Hematopoietic multipotent progenitor cell treated with erythropoietin and hydrocortisone succinate and interleukin-3 and kit ligand, for 17 days (in vitro differentiated cells): ENCODE data around the gene DNAAF3.

ENCODE experiments used
- DNase-seq: peaks from one replicate; pipeline ENCODE4 v3.0.0-alpha.2; 2015; ENCODE audit warnings: low spot score

Gene DNAAF3

DNA sequence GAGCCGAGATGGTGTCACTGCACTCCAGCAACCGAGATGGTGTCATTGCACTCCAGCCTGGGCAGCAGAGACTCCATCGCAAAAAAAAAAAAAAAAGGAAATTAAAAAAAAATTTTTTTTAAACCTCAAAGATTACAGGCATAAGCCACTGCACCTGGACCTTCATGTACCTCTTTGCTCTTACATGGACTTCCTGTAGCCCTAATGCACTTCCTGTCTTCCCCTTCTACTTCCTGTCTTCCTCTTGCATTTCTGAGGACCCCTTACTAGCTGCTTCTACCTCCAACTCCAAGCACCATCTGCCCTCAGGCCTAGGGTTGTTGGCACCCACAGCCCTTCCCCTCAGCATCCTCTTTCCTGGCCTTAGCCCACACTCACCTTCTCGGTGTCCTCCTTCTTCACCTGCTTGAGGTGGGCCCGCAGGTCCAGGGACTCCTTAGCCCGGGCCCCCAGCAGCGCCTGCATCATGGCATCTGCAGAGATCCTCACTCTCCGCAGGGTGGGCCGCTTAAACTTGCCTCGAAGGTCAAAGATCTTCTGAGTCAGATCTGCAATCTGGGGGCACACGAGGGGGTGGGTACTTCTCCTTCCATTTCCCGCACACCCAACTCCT is 12.7 kb downstream of the DNAAF3 start:
- no peak for DNase-seq

DNA sequence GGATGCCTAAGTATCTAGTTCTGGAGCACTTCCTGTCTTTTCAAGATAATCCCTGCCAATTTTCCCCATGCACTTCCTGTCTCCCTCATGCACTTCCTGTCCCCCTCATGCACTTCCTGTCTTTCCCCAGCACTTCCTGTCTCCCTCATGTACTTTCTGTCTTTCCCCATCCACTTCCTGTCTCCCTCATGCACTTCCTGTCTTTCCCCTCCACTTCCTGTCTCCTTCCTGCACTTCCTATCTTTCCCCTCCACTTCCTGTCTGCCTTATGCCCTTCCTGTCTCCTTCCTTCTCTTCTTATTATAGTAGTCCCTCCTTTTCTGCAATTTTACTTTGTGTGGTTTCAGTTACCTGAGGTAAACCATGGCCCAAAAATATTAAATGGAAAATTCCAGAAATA is 14.4 kb downstream of the DNAAF3 start:
- no peak for DNase-seq

DNA sequence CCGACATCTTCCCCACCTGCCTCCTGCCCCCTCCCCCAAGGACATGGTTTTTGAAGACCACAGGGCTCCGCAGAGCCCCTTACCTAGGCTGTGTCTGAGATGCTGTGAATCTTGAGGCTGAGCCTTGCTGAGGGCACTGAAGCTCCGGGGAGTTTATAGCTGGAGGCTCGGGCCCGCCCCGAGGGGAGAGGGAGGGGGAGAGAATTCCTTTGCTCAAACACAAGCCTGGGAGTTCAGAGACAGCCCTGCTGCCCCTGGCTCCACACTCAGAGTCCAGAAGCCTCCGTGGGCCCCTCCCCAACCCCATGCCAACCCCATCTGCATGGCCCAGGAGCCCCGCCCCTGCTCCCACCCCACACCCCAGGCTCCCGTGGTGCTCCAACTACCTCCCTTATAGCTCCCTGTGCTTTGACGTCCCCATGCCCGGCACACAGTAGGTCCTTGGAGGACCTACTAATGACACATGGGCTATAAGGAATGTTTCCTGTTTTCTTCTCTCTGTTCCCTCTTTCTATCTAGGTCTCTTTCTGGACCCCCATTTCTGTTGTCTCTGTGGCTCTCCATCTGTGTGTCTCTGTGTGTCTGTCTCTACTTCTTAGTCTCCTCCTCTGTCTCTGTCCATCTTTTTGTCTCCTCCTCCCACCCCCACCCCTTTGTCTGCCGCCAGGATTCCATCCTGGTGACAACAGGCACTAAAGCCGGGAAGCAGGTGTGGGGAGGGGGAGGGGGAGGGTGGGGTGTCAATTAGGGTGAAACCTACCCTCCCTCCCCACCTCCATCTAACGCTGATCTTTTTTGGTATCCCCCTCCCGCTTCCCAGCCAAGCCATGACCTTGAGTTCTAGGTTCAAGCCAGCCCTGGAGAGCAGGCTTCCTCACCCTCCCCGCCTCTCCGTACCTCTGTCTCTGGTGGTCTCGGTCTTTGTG is 17.1 kb downstream of the DNAAF3 start, which contains the start of gene TNNT1:
Gene TNNT1, minus strand, starts transcription at position 129 of the 926 bp plus-strand sequence. CDS start 2,049 bp downstream, outside the sequence.
- no peak for DNase-seq

DNA sequence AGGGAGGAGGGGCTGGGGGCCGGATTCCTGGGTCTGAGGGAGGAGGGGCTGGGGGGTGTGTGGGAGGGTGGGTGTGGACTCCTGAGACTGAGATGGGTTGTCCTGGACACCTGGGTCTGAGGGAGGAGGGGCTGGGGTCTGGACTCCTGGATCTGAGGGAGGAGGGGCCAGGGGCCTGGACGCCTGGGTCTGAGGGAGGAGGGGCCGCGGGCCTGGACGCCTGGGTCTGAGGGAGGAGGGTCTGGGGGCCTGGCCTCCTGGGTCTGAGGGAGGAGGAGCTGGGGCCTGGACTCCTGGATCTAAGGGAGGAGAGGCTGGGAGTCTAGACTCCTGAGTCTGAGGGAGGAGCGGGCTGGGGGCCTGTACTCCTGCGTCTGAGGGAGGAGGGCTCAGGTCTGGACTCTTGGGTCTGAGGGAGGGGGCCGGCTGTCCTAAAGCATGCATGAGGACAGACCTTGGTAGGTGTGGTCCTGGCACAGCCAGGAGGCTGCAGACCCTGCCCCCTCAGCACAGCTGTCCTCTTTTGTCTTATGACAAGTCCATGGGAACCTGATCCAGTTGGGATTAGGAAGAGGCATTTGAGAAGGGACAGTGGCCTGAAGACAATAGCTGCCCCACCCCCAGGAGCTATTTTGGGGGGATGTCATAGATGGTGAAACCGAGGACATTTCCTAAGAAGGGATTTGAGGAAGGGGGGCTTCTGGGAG is 18.7 kb downstream of the DNAAF3 start:
- DNase-seq = no peak

DNA sequence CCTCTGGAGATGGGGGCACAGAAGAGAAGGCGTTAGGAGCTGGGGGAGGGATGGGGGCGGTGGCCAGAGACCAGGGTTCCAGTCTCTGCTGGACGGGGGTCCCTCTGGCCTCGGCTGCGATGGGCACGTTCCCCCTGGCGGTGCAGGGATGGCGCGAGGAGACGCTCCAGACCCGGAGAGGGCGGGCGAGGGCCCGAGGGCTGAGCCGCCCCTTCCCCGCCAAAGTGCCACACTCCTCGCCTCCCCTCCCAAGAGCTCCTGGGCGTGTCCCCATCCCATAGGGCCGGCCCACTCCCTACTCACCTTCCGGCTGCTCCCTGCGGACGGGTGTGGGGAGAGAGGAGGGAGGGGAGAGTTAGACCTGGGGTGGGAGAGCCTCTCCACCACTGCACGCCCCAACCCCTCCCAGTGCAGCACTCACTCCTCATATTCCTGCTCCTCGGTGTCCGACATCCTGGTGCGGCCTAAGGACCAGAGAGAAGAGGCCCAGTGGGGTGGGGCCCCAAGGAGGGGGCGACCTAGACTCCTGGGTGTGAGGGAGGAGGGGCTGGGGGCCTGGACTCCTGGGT is 19.6 kb downstream of the DNAAF3 start:
- no peak for DNase-seq

DNA sequence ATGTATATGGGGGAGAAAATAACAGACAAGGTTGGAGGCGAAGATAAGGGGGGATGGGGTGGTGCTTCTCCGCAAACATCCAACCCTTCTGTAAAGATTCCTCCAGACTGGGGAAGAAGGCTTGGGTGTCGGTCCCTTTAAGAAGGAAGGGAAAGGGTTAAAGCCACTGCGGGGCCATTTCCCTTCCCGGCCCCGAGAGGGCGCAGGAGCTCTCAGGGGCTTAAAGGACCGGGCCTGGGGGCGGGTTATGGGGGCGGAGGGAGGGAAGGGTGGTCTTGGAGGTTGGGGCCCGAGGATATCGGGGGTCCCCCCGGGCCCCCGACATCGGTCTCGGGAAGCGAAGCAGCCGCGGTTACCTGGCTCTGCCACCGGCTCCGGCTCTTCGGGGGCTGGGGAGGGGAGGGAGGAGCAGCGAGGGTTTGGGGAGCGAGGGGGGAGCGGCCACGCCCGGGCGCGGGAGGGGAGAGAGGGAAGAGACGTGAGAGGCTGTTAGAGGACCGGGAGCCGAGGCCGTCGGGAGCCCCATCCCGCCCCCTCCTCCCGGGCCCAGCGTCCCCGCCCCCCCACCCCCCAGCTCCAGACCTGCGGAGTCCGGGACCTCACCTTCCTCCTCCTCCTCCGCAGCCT is 20.2 kb downstream of the DNAAF3 start:
- no peak for DNase-seq

DNA sequence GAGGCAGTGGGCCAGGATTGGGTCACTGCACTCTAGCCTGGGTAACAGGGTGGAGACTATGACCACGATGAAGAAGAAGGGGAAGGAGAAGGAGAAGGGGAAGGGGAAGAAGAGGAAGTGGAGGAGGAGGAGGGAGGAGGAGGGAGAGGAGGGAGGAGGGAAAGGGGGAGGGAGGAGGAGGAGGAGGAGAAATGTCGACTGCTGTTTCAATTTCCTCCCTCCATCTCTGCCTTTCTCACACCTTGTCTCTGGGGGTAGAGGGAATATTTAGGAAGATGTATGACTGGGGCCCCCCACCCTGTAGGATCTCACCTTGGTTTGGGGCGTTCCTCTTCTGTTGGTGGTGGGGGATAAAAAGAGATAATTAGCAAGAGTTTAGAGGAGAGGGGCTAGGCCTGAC is 21.2 kb downstream of the DNAAF3 start:
- no peak for DNase-seq

DNA sequence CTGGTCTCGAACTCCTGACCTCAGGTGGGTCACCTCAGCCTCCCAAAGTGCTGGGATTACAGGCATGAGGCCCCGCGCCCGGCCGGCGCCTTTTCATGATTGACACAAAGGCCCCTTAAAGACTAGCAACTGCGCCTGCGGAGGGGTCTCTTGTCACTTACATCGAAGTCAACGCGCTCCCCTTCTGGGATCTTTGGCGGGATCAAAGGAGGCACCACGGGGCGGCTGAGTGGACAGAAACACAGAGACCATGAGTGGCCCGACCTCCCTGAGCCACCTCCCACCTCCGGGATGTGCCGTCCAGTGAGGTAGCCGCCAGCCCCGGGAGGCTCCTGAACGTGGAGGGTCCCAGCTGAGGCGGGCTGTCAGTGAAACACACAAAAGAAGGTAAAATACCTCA is 24.7 kb downstream of the DNAAF3 start:
- no peak for DNase-seq

DNA sequence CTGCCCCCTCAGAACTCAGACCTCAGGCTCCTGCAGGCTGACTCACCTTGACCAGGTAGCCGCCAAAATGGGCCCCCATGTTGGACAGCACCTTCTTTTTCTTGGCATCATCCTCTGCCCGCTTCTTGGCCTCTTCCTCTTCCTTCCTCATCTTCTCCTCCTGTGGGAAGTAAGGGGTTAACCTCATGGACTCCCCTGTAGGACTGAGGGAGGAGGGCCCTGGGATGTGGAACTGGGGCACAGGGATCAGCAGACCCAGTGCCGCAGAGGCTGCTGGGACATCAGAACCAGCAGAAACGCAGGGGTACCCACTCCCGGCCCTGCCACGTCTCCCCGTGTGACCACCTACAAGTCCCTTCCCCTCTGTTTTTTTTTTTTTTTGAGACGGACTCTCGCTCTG is 28.5 kb downstream of the DNAAF3 start:
- DNase-seq = no peak

DNA sequence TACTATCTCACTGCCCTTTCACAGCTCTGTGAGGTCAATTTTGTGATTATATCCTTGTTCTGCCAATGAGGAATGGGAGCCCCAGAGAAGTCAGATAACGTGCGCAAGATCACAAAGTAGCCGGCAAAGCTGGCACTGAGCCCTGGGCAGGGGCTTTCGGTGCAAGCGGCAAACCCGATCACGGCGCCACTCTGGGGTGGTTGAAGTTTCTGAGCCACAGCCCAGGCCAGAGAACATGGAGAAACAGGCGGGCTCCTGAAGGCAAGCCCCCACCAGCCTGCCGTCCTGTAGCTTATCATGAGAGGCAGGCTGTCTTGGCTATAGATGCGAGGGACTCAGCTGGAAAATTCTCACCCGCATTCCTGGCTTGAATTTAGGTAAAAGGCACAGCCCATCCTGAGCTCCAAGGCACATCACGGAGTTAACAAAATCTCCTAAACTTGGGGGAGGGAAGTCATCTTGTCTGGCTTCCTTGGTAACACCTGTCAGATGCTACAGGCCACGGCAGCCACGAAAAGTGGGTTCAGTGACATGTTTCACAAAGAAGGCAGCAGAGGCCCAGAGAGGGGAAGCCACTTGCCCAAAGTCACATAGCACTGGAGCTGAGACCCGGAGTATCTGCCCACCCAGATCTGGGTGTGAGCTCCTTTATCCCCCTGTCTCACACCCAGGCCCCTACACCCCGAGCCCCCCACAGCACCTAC is 29.9 kb downstream of the DNAAF3 start:
- DNase-seq = no peak

DNA sequence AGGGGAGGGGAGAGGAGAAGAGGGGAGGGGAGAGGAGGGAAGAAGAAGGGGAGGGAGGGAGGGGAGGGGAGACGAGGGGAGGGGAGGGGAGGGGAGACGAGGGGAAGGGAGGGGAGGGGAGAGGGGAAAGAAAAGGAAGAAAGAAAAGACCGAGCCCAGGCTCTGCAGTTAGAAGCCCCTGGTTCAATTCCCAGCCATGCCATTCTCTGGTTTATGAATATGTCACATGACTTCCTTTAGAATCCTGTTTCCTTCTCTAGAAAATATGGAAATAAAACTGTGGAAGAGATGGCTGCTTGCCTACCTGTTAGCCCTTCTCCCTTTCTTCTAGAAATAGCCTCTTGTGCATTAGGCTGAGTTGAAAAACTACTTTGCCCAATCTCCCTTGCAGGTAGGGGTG is 31.7 kb downstream of the DNAAF3 start:
- no peak for DNase-seq

DNA sequence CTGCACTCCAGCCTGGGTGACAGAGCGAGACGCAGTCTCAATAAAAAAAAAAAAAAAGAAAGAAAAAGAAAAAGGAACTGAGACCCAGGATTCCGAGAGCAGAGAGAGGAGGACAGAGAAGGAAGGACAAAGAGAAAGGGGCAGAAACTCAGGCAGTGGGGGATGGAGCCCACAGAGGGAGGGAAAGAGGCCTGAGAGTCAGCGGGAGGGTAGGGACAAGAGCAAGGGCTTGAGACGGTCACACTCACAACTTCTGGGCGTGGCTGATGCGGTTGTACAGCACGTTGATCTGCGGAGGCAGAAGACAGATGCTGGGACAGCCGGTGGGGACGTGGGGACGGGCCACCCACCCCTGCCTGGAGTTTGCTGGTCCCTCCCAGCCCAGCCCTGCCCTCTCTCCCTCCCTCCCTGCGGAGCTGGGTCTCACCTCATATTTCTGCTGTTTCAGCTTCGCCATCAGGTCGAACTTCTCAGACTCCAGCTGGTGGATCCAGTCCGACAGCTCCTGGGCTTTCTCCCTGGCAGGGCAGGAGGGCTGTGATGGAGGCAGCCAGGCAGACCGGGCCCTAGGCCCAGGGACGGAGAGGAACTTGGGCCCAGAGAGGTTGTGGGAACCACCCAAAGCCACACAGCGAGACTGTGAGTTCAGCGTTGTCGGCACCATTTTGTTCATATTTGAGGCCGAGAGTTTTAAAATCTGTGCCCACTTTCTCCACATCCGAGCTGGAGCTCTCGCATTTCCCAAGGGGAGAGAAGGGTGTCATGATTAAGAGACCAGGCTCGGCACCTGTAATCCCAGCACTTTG is 32.6 kb downstream of the DNAAF3 start:
- DNase-seq = no peak

DNA sequence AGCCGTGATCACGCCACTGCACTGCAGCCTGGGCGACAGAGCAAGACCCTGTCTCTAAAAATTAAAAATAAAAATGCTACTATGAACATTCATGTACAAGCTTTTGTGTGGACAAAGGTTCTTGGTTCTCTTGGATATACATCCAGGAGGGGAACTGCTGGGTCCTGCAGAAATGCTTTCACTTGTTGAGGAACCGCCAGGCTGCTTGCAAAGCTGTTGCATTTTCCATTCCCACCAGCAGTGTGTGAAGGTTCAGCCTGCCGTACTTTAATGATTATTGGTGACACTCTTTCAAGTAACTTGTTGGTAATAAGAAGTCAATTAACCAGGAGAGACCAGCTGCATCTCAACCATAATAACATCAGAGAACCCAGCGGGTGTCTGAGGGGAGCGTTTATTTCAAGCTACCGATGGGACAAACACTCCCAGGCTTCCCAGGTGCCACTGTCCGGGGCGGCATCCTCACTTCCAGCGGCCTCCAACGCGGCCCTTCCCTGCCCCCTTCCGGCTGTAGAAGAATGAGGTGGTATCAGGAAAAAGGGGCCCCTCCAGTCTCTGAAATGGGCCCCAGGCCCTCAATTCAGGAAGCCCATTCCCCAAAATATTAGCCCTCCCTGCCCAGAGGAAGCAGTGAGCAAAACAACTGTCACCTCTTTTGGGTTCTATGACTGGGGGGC is 33.8 kb downstream of the DNAAF3 start:
- no peak for DNase-seq

DNA sequence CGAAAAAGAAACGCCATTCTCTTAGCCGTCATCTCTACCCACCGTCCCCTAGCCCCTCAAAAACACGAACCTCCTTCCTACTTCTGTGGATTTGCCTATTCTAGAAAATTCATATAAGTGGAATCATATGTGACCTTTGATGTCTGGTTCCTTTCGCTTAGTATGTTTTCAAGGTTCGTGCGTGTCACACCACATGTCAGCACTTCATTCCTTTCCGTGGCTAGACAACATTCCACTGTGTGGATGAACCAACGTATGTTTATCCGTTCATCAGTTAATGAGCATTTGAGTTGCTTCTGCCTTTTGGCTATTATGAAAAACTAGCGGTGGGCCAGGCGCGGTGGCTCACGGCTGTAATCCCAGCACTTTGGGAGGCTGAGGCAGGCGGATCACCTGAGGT is 35.0 kb downstream of the DNAAF3 start:
- no peak for DNase-seq

DNA sequence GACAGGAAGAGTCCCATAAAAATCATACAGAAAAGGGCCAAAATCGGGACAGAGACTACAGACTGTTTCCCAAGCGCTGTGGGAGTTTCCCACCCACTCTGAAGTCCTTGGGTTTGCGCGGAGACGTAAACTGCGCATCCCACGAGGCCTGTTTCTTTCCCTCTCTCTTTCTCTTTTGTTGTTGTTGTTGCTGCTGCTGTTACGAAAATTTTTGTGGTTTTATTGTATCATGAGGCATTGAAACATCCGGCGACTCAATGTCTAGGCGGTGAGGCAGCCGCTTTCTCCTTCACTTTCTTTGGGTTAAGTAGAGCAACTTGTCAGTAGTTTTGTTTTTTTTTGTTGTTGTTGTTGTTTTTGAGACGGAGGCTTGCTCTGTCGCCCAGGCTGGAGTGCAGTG is 47.4 kb downstream of the DNAAF3 start:
- no peak for DNase-seq

DNA sequence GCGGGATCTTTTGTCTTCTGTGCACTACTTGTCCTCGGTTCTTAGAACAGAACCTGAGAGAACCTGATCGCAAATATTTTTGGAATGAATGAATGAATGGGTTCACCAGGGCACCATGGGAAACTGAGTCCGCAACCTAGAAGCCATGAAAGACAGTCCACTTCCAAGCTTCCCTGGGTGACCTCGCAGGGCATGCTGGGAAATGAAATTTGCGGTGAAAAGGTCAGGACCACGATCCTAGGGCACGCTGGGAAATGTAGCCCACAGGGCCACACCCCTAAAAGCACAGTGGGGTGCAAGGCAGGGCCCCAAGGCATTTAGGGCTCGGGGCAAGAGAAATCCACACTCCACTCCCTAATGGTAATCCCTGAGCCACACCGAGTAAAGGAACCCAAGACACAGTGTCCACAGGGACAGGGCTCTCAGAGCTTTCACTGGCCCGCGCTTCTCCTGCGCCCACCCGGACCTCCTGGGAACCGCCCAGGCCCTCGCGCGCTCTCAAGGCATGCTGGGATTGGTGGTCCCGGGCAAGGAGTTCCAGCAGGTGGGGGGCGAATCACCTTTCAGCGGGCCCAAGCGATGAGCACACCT is 47.9 kb downstream of the DNAAF3 start:
- peak; percentile 19 for DNase-seq

DNA sequence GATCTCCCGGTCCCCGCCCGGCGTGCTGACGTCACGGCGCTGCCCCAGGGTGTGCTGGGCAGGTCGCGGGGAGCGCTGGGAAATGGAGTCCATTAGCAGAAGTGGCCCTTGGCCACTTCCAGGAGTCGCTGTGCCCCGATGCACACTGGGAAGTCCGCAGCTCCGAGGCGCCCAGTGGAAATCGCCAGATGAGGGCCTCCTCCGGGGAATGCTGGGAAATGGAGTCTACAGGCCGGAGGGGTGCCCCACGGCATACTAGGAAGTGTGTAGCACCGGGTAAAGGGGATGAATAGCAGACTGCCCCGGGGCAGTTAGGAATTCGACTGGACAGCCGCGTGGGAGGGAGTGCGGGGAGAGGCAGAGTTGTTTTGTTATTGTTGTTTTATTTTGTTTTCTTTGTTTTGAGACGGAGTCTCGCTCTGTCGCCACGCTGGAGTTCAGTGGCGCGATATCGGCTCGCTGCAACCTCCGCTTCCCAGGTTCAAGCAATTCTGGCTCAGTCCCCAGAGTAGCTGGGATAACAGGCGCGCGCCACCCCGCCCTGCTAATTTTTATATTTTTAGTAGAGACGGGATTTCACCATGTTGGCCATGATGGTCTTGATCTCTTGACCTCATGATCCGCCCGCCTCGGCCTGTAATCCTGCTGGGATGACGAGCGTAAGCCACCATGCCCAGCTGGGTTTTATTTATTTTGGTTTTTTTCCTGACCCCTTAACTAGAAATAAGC is 48.6 kb downstream of the DNAAF3 start:
- peak; percentile 98 for DNase-seq

DNA sequence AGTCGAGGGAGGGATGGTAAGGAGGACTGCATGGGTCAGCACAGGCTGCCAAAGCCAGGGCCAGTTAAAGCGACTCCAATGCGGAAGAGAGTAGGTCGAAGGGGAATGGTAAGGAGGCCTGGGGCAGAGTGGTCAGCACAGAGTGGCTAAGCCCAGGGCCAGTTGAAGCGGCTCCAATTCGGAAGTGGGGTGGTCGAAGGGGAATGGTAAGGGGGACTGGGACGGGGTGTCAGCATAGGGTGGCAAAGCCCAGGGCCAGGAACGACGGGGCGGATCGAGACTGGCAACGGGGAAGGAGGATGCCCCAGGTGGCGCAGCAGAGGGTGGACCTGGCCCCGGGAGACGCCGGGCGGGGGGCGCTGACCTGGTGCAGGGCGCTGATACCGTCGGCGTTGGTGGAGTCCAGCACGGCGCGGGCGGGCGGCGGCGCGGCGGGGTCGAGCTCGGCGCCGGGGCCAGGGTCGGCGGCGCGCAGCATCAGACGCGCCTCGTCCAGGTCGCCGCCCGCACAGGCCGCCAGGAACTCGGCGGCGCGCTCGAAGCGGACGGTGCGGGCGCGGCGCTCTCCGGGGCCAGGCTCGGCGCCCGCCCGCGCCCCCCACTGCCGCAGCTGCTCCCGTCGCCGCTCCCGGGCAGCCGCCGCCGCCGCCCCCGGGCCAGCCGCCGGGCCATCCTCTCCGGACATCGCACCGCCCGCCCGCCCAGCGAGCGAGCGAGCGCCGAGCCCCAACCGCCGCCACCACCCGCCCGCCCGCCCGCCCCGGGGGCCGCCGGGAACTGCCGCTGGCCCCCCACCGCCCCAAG is 49.4 kb downstream of the DNAAF3 start, which contains the start of gene PPP1R12C:
Gene PPP1R12C, minus strand, starts transcription at position 779 of the 804 bp plus-strand sequence. Its CDS starts 94 bp downstream, at position 685.
- DNase-seq = peak; percentile 26
